GM19240 (cell line): ENCODE results near the gene NOS1AP.

ENCODE experiments used
- DNase-seq: peaks from one replicate; pipeline ENCODE4 v3.0.0; 2011; ENCODE audit warnings: low spot score; ENCODE audit not compliant: insufficient read length

NOS1AP gene

GRCh38 chr1:162361349-162361748, 291.9 kb downstream of the NOS1AP start:
- no peak for DNase-seq

- DNase-seq: no peak
These were observed 294.3 kb downstream of the NOS1AP start for GRCh38 chr1:162363823-162364222.

DNA sequence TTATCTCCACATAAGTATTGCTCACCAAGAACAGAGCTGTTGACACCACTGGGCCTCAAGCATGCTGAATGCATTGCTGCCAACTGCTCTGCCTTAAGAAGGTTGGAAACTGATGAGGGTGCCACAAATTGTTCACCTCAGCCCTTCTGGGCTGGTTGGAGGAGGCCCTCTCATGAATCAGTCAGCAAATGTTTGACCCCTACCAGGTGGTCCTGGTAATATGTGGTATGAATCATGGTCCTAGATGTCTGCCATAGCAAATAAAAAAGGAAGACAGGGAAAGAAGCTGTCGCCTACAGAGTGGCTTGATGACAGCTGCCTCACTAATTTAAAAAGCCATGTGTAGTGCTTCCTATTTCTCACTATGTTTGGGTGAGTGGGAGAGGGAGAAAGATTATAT, 295.0 kb downstream of the NOS1AP start:
- DNase-seq: no peak

DNA sequence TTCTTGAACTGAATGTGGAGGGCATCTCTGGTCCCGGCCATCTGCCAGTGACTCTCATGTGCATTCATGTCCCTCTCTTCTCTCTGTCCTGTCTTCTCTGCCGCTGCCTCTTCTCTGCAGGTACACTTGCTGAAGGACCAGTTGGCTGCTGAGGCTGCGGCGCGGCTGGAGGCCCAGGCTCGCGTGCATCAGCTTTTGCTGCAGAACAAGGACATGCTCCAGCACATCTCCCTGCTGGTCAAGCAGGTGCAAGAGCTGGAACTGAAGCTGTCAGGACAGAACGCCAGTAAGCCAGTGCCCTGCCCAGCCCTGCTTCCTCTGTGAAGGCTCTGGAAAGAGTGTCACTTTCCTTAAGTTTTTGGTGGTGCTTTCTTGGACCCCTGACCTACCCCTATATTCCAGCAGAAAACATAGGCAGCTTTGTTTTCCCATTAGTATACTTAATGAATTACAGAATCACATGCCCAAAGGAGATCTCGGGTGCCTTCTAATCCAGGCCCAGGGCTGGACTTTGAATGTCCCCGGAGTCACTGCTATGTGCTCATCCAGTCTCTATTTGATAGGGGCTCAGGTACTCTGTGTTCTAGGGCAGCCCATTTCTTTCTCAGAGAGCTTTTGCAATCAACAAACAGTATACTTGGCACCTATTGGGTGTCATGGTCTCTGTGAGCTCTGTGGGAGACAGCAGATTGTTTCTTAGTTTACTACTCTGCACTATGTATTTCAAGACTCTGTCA, 296.0 kb downstream of the NOS1AP start:
- no peak for DNase-seq

DNA sequence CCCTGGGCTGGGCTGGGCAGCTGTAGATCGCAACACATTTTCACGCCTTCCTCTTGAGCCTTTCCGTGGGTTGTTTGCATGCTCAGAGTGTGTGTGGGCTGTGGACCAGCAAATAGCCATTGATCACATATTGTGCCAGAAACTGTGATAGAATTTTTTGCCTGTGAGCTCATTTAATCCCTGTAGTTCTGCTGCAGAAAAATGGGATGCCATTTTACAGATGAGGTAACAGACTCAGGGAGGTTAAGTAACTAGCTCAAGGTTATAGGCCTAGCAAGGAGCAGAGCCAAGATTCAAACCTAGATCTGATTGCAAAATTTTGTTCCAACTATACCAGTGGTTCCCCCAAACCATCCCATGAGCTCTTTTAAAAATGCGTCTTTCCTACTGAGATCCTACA, 296.7 kb downstream of the NOS1AP start:
- no peak for DNase-seq

GRCh38 chr1:162366671-162367070, 297.2 kb downstream of the NOS1AP start:
- no peak for DNase-seq

DNA sequence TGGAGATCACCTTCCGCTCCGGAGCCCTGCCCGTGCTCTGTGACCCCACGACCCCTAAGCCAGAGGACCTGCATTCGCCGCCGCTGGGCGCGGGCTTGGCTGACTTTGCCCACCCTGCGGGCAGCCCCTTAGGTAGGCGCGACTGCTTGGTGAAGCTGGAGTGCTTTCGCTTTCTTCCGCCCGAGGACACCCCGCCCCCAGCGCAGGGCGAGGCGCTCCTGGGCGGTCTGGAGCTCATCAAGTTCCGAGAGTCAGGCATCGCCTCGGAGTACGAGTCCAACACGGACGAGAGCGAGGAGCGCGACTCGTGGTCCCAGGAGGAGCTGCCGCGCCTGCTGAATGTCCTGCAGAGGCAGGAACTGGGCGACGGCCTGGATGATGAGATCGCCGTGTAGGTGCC, 297.6 kb downstream of the NOS1AP start:
- no peak for DNase-seq

GRCh38 chr1:162367772-162368171, 298.3 kb downstream of the NOS1AP start:
- no peak for DNase-seq

- no peak for DNase-seq
These were observed 299.0 kb downstream of the NOS1AP start for GRCh38 chr1:162368451-162368850.

DNA sequence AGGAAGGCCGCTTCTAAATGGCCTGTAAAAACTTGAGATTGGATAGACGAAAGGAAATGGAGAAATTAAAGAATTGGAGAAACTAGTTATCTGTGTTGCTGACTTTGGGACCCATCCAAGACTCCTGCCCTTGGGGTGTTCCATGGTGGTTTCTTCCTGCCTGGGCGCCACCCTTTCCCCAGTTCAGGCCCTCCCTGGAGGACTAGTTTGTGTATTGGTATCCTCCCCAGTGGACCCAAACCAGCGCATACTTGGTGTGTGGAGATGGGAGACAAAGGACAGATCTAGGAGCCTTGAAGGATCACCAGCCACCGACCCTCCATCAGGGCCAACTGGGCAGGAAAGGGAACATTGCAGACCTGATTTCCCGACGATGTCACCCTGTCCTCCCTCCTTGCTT, 300.1 kb downstream of the NOS1AP start:
- DNase-seq: no peak

DNA sequence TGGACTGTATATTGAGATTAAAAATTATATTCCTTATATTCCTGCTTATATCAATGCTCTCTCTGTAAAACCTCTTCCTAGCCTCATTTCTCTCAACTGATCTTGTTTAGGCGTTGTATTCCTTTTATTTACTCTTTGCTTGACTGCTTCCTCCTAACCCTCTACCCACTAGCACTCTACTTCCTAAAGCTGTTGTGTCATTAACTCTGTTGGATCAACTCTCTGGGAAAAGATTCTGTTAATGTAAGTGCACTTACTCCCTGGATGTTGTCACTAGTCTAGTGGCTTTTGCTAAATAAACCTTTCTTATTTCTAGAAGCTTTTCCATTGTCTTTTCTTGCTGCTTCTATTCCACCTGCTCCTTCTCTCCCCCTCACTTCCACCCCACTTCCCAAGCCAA, 300.7 kb downstream of the NOS1AP start:
- DNase-seq: no peak

- no peak for DNase-seq
These were observed 301.2 kb downstream of the NOS1AP start for GRCh38 chr1:162370721-162371120.

- DNase-seq: no peak
These were observed 302.1 kb downstream of the NOS1AP start for GRCh38 chr1:162371611-162372010.

DNA sequence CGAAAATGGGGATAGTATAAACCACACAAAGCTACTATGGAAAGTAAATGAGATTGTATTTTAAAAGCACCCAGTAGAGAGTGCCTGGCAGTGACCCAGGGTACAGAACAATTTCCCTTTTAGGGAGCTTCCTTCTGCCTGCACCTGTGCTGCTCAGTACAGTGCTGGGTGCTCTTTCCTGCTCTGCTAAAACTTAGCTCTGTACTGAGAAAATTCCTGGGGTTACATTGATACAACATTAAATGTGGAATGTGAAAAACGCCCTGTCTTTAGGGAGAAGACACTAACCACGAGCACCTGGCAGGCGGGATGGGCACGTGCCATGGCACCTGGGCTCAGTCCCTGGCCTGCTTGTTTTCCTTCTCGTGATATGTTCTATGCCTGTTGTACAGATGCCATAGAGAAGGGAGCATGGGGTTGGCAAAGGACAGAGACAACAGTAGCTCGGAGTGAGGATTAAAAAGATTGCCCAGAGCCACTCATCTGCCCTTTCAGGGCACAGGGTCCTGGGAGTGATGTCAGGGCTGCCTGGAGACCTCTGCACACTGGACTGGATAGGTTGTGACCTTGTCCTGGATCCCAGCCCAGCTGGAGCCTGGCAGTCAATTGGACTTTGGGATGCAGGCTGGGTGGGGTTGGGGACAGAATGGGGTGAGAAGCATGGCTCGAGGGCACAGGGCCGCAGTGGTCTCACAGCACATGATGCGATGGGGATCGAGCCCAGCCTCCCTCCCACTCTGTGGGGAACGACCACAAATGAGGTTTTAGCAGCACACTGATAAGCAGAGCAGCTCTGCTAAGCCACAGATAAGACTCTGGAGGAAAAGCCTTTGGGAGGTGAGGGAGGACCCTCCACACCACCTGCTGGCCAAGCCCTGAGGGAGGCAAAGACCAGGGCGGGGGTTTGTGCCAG, 302.9 kb downstream of the NOS1AP start:
- DNase-seq: no peak

- no peak for DNase-seq
These were observed 303.6 kb downstream of the NOS1AP start for GRCh38 chr1:162373072-162373427.

DNA sequence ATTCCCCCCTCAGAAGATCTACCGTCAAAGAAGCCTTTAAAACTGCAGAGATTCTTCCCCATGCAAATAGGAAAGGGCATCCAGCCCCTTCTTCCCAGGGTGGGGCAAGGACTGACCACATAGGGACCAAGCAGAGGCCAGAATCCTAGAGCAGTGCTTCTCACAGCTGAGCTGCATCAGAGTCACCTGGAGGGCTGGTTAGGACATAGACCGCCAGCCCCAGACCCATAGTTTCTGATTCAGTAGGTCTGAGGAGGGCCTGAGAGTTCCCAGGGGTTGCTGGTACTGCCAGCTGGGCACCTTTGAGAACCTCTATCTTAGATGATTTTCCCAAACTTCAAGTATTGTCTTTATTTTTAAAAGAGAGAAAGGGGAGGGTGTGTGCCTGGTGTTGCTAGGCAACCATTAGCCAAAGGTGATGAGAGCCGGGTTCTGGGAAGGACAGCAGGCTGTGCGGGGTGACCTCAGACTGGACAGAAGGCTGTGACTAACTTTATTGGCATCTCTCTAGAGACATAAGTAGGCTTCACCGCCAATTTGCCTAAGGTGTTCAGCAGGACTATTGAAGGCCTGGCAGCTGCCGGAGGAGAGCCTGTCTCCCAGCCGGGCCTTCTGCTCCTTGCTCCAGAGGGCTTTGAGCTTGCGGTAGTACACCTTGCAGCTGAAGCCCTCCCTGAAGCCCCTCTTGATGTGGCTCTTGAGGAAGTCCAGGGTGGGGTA, 304.2 kb downstream of the NOS1AP start:
- no peak for DNase-seq

- DNase-seq: no peak
These were observed 304.9 kb downstream of the NOS1AP start for GRCh38 chr1:162374406-162374805.

DNA sequence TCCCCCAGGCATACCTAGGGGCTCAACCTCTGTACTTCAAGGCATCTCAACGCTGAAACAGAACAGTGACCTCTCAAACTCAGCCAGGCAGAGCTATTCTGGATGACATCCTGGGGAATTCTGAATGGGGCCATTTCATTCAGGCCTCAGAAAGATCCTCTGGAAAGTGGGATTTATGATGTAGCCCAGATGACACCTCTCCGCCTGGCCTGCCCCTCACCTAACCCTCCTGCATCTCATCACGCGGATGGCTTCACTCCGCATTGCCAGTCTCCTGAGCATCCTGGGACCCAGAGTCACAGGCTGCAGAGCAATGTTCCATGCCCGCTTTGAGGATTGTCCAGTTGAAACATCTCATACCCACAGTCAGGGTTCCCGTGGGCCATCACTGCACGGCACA, 306.0 kb downstream of the NOS1AP start:
- DNase-seq: no peak

GRCh38 chr1:162376691-162377090, 307.2 kb downstream of the NOS1AP start, which contains the start of gene SPATA46:
Gene SPATA46, minus strand, starts transcription at chr1:162376854. Its CDS starts 64 bp downstream, at chr1:162376790.
- no peak for DNase-seq

- no peak for DNase-seq
These were observed 310.8 kb downstream of the NOS1AP start for GRCh38 chr1:162380061-162380846.

DNA sequence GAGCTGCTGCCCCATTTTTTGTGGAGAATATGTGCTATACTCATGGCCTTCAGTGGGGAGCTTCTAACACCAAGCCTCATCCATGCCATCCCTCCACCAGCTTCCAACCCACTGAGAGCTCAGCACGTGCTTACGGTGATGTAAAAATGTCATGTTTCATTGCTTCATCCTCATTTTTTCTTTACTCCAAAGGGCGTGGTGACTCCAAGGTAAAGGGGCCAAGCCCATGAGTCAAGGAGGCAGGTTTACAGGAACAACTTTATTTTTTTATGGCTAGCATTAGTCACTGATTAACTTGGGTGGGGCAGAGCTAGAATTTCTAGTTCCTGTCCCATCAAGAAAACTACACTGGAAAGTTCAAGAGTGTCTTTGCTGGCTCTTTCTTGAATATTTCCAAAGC, 311.9 kb downstream of the NOS1AP start, which contains the start of gene C1orf226:
Gene C1orf226 (plus strand): TSS at position 346 of the 400 bp plus-strand sequence. CDS start 174 bp downstream, outside the sequence.
- no peak for DNase-seq
